GM19351 (cell line): ENCODE data around the gene ACKR1.

Source experiments
- ATAC-seq: cut with Tn5 transposase; IDR thresholded peaks from one replicate; pipeline ENCODE4 v1.9.1; 2021; ENCODE audit warnings: mild to moderate bottlenecking, moderate library complexity; ENCODE audit not compliant: unreplicated experiment

The ACKR1 gene, protein sequence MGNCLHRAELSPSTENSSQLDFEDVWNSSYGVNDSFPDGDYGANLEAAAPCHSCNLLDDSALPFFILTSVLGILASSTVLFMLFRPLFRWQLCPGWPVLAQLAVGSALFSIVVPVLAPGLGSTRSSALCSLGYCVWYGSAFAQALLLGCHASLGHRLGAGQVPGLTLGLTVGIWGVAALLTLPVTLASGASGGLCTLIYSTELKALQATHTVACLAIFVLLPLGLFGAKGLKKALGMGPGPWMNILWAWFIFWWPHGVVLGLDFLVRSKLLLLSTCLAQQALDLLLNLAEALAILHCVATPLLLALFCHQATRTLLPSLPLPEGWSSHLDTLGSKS

DNA sequence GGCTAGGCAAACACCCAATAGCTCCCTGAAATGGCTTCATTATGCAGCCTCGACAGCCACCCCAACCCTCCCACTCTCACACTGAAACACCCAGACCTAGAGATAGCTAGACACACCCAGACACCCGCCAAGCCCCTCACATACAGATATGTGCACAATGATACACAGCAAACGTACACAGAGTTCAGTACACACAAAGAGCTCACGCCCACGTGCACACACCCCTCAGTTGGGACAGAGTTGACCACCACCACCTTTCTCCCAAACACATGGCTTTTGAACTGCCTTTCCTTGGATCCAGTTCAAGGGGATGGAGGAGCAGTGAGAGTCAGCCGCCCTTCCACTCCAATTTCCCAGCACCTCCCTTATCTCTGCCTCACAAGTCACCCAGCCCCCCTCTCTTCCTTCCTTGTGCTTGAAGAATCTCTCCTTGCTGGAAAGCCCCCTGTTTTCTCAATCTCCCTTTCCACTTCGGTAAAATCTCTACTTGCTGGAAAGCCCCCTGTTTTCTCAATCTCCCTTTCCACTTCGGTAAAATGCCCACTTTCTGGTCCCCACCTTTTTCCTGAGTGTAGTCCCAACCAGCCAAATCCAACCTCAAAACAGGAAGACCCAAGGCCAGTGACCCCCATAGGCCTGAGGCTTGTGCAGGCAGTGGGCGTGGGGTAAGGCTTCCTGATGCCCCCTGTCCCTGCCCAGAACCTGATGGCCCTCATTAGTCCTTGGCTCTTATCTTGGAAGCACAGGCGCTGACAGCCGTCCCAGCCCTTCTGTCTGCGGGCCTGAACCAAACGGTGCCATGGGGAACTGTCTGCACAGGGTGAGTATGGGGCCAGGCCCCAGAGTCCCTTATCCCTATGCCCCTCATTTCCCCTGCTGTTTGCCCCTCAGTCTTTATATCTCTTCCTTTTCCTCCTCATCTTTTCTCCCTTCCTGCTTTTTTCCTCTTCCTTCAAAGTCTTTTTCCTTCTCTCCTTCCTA lies at the start of gene ACKR1:
TSS of gene ACKR1 (plus strand) at position 715 of the 981 bp plus-strand sequence. CDS start at position 800, 85 bp downstream.
- ATAC-seq: no peak

DNA sequence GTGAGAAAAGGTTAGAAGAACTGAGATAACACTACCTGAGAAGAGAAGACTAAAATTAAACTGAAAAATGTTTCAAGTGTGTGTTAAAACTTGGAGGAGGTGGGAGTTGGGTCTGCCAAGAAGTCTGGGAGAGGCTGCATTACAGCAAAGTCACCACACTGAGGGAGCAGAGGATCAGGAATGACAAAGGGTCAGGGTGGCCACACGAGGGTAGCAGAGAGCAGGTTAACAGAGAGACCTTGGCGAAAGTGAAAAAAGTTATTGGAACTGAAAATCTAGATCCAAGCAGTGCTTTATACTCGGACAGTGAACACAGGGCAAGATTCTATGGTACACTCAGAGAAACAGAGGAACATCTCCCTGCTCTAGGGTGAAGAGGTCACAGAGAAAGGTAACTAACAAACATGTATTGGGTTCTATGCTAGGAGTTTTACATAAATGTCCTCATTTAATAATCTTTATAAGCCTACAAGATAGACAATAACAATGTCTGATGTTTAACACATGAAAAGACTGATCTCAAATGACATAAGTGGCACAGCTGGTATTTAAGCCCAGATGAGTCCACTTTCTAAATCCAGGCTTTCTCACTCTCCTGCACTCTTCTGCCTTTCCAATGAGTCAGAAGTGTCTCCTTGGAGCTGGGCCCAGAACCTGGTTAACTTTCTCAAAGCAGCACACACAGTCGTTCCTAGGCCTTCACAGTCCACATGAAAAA lies 43.5 kb upstream of the ACKR1 start:
- peak; percentile 95 for ATAC-seq

DNA sequence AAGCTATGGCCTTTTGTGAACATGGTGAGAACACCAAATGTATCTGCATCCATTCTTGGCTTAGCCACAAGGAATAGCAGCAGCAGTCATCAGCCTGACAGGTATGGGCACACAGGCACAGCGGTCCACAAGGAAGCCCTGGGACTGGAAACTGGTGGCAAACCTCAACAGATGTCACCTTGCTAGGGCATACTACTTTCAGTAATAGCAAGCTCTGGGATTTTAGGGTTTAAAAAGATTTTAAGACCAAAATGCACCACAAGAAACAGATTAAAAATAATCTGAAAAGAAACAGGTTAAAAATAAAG lies 43.0 kb upstream of the ACKR1 start:
- ATAC-seq: no peak

DNA sequence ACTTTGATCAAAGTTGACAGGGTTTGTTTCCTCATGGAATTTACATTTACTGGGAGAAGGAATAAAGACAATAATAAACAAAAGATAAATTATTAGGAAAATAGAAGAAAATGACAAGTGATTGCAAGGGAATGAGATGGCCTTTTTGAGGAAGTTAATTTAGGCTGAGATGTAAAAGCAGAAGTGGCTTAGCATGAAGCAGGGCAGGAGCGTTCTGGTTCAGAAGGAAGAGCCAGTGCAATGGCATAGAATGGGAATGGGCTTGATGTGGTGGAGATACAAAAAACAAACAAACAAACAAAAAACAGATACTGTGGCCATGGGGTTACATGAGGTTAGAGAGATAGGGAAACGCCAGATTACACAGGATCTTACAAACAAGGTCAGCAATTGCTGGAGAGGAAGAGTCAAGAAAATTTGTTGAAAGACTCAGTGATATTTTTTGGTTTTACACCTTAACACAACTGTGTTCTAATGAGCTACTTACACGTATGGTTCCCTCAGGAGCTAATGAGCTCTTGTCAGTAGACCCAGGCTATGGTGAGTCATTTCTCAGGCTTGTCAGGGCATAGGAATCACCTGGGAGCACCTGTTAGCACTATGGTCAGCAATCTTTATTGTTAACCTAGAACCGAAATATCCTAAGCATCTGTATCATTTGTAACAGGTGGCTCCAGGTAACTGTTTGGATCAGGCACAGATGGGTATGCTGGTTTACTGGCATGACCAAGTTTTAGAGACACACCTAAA lies 42.0 kb upstream of the ACKR1 start:
- no peak for ATAC-seq

DNA sequence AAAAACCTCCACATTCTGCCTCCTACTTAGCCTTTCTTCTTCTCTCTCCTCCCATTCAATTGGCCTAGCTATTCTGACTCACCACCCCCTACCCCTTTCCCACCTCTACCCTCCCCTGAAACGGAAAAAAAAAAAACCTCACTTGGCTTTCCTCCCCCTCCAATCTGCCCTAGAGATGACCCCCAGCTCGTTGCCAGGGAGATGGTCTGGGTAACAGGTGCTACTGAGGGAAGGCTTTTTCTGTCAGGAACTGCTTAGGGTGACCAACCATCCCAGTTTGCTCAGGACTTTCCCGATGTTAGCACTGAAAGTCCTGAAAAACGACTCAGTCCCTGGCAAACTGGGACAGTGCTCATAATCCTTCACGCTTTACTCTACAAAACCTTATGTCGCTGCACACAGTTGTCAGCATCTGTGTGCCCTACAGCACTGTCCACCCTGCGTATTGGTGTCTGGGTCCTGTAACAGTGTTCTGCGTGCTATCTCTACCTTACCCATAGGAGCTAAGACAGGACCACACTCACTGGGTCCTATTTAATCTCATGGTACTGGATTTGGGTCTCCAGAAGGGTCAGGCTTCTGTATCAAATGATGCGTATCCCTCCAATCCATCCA lies 41.0 kb upstream of the ACKR1 start:
- no peak for ATAC-seq

DNA sequence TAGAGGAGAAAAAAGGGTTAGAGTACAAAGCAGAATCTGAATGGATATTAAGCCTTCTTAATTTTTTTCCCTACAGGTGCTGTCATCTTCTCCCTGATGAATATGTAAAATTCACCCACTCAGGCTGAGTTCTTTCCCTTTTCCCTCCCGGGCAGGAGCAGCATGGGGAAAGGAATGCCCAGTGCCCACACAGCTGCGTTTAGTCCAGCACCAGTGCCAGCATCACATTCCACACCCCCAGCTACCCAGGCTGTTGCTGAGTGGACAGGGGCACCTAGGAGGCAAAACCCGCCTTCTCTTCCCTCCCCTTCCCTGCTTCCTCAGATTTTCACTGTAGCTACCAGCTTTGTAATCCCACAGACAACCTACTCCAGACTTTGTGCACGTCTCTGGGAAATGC lies 36.6 kb upstream of the ACKR1 start:
- ATAC-seq: no peak

DNA sequence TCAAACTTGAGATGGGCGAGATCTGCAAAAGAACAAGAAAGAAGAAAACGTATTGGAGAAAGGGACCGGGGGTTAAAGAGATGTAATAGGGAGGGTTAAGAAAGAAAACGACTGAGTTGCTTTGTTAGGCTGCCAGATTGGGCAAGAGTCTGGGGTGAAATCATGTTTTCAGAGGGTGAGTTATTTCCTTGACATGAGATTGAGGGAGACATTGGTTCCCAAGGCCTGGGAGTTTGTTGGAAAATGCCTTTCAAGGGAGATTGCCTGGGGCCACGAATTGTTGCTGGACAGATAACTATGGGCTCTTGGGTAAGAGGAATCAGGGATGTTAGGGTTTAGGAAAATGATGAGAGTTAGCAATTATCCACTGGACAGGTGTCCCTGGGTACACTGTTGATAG lies 34.0 kb upstream of the ACKR1 start:
- ATAC-seq: no peak

DNA sequence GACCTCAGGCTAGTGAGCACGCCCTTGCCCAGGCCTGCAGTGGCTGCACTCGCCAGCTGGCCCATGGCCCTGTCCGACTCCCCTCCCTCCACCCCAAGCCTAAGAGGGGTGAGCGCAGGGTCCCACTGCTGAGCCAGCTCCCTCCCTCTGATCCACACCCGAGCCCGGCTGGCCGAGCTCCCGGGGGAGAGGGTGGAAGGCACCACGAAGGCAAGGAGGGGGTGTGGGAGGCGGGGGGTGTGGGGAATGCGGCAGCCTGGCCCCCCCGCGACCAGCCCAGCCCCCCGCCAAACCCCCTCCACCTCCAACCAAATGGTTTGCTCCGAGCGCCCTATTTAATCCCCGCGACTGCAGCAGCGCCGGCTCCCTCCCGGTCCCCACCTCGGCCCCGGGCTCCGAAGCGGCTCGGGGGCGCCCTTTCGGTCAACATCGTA lies 33.4 kb upstream of the ACKR1 start, which contains the start of gene CADM3:
TSS of gene CADM3 (plus strand) at position 362 of the 434 bp plus-strand sequence. CDS start 151 bp downstream, outside the sequence.
- no peak for ATAC-seq

DNA sequence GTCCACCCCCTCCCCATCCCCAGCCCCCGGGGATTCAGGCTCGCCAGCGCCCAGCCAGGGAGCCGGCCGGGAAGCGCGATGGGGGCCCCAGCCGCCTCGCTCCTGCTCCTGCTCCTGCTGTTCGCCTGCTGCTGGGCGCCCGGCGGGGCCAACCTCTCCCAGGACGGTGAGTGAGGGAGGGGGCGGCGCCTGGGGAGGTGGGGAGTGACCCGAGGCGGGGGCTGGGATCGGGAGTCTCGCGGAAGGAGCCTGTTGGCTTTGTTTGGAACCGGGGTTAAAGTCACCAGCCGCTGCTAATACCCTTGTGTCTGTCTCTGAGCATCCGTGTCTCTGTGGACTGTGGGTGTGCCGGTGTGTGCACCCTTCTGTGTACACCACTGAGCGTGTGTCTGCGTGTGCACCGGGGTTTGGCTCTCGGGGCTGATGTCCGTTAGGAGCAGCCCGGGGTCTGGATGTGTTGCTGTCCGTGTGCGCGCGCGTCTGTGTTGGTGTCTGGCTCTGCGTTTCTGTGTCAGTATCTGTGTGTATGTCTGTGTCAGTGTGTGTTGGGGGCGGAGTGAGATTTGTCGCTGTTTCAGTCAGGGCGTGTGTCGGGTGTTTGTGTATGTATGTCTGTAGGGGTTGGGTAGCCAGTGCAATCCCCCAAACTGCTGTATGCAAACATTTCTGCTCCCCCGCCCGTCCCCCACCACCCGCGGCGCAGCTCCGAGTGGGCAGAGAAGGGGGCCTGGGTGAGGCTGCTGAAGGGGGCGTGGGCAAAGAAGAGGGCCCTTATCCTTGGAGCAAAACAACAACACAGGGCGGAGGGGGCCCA lies 32.8 kb upstream of the ACKR1 start:
- no peak for ATAC-seq

DNA sequence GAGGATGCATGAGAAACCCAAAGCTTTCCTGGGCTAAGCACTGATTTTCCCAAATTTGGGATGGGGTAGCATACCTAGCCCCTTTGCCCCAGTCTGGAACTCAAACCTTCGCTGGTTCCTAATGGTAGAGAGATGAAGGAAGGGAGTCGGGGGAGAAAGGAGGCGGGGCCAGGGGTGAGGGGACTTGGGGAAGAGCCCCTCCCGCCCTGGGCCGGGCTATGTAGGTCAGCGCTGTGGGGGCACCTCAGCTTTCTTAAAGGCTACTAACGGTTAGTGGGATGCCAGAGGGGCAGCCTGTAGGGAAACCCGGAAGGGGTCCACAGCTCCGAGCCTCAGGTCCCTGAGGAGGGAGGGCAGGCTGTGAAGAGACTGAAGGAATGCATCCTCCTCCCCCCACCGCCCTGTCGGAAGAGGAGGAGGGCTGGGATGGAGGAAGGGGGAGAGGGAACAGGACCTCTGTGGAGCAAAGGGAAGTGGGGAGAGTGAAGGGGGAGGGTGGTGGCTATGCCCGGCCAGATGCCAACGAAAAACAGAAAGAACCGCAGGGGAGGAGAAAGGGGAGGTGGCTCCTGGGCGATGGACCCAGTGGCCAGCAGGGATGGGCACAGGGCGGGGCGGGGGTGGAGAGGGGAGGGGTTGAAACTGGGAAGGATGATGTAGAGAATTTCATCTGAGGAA lies 31.9 kb upstream of the ACKR1 start:
- no peak for ATAC-seq

DNA sequence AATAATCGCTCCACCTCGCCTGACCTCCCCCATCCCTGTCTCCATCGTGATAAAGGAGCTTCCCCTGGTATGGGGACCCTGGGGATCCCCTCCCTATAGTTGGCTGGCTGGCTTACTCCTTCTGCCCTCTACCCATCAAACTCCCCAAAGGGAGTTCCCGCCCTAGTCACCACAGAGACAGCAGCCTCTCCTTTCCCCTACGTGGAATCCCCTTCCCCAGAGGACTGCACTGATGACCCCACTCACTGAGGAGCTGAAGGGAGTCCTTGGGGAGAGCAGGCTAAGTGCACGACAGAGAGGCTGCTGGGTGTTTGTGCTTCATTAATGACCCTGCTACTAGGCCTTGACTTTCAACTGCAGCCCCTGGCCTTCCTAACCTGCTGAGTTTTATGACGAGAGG lies 31.4 kb upstream of the ACKR1 start:
- no peak for ATAC-seq

DNA sequence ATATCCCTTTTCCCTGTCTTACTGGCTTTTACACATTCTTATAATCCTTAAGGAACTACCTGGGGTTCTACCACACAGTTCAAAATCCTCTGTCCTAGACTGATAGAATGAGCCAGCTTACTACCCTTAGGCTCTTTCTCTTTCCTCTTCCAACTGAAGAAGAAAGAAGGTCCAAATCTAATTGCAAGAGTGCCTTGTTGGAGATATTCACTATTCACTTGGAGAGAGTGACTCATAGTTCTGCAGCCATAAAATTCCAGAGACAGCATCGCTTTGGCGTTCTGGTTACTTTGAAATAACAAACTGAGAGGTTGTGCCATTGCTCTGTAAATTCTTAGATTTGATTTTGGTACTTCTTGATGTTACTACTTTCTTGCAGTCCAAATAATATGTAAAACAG lies 29.1 kb upstream of the ACKR1 start:
- no peak for ATAC-seq

DNA sequence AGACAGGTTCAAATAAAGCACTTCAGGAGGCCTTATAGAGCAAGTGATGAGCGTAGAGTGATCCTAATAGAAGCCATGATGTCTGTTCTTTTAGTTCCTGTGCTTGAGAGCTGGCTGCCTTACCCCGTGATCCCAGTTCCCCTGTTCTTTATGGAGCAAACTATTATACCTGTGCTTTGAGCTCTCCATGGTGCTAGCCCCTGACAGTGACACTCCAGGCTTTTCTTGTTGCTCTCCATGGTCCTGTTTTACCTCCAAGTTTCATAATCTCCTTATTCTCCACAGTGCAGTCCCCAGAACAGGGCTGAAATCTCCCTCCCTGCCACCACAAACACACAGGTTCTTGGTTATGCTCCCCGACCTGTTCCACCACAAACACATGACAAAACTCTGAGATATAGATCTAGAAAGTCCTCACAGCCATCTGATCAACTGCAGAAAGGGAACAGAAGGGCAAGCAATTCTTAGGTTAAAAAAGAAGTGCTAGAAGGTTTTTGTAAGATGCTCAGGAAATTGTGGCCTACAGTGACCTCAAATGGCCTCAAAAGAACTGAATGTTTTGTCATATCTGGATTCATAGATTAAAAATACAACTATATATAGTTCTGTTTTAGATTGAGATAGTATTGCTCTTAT lies 27.3 kb upstream of the ACKR1 start:
- ATAC-seq: no peak

DNA sequence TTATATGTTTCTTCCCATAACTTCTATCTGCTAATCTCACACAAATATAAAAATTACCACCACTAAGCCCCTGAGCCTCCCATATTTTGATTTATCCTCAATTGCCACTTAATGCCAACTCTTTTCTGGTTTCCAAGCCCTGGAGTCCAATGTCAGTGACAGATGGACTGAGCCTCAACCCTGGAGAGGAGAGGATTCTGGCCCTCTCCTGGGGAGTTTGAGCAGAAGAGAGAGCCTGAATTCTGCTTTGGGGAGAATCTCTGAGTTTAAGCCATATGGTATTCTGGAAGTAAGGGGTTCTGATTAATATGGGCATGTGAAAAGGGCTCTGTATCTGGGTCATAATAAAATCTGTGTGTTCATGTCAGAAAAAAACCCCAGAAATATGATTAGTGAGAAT lies 24.8 kb upstream of the ACKR1 start:
- no peak for ATAC-seq

DNA sequence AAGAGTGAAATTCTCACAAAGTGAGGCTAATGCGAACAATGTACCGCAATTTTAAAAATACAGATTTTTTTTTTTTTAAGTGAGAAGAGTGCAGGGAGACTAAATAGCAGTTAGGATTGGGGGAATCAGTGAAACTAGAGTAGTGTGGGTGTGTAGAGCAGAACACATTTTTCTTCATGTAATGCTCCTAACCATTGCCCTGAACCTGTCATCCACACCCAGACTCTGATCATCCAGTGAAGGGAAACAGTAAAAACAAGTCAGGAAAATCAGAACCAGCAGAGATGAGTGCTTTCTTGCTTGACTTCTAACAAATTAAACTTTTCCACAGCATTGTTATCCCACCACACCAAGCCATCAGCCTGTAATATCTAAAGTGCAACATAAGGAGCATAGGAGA lies 24.2 kb upstream of the ACKR1 start:
- no peak for ATAC-seq

DNA sequence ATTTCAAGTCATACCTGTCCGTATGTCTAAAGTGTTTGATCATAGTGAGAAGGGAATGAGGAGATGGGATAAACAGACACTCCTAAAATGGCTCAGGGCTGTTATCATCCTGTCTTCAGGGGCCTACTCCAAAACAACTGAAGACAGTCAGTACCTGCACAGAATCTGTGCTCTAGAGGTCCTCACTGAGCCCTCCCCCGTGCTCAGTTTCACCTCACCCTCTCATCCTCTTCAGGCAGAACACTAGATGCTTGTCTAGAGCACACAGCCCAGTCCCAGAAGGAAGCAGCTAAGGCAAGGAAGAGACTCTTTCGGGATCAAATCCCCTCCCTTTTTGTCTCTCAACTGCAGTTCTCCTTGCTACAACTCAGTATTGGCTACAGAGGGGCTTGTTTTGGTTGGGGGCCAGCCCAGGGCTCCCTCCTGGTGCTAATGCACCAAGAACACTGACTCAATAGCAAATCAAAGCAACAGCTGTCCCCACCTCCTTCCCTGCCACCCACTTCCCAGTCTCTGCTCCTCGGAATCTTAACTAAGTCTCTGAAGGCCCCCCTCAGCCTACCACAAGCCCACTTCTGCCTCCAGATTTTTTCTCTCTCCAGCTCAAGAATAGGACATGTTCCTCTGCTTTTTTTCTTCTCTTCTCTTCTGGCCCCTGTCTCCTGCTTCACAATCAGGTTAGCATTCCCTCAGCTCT lies 23.2 kb upstream of the ACKR1 start:
- no peak for ATAC-seq

DNA sequence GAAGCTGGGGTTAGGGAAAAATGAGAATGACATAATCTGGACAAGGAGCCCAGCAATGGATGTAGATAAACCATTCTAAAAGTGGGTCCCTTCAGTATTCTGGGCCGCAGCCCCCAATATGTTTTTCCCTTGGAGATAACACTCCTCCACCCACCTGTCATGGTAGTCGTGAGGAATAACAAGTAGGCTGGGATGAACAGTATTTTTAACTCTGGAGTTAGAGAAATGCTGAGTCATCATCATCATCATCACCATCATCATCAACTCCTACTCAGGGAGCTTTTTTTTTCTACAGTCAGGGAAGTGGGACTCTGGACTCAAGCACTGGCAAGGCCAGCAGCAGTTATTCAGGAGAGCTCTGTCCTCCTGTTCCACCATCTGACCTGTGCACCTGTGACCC lies 20.5 kb upstream of the ACKR1 start:
- no peak for ATAC-seq

DNA sequence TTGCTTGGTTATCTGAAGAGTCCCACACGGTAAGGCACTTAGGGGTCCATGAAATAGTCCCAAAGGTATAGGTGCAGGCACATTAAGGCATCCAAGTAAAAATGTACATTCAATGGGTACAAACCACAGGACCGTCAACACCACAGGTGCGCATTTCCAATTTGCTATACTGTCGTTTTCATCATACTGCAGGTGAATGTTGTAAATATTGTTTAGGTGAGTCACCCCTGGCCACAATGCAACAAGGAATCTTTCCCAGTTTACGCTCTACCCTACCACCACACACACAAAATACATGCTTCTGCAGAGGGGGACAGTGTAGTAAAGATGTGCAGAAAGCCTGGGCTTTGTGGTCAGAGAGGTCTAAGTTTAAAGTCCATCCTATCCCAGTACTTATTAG lies 19.6 kb upstream of the ACKR1 start:
- ATAC-seq: no peak
